ENCODE measurements around the gene COCH. TPM values are rescaled to one million over a fixed set of nuclear protein-coding genes. Genes with fewer than 3 reads are reported as not detected.

Gene COCH
- total and polyA plus RNA-seq, 10 of the 15 experiments (the other 5 are each of a cell fraction or from before 2014, with no cell fraction given), result 1.8 to 8.3 (median 5.1) TPM

DNA sequence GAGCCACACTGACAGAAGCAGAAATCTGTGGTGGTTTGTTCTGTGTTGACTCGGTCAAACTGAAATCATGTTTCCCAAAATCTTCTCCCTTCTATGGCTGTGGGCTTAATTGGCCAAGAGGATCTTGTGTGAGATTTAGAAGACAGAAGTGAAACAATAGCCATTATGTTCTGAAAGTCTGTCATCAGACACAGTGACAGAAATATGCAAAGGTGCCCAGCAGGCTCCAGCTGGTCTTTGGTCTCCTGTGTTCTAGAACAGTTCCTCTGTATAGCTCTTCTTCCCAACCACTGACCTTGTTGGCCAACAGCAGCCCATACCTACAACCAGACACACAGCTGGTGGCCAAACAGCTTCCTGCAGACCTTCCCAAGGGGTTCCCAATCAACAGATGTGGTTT lies 25.0 kb upstream of the COCH start (continued):
- TF ChIP-seq NR2F1 (conservative IDR thresholded peaks at IDR 0.05), result no peak
- no peak; the same call in 1 of the 2 replicates for TF ChIP-seq PAX5 (IDR thresholded peaks at IDR 0.05; ENCODE audit: borderline replicate concordance, low read depth, low read length)
- no peak for TF ChIP-seq FOXM1 (IDR thresholded peaks at IDR 0.05; ENCODE audit: low read depth, low read length)
- TF ChIP-seq, protein P1, sequence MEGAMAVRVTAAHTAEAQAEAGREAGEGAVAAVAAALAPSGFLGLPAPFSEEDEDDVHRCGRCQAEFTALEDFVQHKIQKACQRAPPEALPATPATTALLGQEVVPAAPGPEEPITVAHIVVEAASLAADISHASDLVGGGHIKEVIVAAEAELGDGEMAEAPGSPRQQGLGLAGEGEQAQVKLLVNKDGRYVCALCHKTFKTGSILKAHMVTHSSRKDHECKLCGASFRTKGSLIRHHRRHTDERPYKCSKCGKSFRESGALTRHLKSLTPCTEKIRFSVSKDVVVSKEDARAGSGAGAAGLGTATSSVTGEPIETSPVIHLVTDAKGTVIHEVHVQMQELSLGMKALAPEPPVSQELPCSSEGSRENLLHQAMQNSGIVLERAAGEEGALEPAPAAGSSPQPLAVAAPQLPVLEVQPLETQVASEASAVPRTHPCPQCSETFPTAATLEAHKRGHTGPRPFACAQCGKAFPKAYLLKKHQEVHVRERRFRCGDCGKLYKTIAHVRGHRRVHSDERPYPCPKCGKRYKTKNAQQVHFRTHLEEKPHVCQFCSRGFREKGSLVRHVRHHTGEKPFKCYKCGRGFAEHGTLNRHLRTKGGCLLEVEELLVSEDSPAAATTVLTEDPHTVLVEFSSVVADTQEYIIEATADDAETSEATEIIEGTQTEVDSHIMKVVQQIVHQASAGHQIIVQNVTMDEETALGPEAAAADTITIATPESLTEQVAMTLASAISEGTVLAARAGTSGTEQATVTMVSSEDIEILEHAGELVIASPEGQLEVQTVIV (IDR thresholded peaks at IDR 0.05; ENCODE audit: borderline replicate concordance, partially characterized antibody), result no peak
- peak; percentile 85 for TF ChIP-seq SPI1 (IDR thresholded peaks at IDR 0.05; ENCODE audit: borderline replicate concordance, insufficient read depth, low read depth, low read length)
- no peak for TF ChIP-seq RFX5 (IDR thresholded peaks at IDR 0.05; ENCODE audit: low read depth, low read length)
- TF ChIP-seq CBX5 (IDR thresholded peaks at IDR 0.05; ENCODE audit: low read depth), result no peak
- TF ChIP-seq, protein P2, sequence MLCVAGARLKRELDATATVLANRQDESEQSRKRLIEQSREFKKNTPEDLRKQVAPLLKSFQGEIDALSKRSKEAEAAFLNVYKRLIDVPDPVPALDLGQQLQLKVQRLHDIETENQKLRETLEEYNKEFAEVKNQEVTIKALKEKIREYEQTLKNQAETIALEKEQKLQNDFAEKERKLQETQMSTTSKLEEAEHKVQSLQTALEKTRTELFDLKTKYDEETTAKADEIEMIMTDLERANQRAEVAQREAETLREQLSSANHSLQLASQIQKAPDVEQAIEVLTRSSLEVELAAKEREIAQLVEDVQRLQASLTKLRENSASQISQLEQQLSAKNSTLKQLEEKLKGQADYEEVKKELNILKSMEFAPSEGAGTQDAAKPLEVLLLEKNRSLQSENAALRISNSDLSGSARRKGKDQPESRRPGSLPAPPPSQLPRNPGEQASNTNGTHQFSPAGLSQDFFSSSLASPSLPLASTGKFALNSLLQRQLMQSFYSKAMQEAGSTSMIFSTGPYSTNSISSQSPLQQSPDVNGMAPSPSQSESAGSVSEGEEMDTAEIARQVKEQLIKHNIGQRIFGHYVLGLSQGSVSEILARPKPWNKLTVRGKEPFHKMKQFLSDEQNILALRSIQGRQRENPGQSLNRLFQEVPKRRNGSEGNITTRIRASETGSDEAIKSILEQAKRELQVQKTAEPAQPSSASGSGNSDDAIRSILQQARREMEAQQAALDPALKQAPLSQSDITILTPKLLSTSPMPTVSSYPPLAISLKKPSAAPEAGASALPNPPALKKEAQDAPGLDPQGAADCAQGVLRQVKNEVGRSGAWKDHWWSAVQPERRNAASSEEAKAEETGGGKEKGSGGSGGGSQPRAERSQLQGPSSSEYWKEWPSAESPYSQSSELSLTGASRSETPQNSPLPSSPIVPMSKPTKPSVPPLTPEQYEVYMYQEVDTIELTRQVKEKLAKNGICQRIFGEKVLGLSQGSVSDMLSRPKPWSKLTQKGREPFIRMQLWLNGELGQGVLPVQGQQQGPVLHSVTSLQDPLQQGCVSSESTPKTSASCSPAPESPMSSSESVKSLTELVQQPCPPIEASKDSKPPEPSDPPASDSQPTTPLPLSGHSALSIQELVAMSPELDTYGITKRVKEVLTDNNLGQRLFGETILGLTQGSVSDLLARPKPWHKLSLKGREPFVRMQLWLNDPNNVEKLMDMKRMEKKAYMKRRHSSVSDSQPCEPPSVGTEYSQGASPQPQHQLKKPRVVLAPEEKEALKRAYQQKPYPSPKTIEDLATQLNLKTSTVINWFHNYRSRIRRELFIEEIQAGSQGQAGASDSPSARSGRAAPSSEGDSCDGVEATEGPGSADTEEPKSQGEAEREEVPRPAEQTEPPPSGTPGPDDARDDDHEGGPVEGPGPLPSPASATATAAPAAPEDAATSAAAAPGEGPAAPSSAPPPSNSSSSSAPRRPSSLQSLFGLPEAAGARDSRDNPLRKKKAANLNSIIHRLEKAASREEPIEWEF (IDR thresholded peaks at IDR 0.05; ENCODE audit: insufficient replicate concordance, low read depth, low read length), result no peak
- TF ChIP-seq, protein P3, sequence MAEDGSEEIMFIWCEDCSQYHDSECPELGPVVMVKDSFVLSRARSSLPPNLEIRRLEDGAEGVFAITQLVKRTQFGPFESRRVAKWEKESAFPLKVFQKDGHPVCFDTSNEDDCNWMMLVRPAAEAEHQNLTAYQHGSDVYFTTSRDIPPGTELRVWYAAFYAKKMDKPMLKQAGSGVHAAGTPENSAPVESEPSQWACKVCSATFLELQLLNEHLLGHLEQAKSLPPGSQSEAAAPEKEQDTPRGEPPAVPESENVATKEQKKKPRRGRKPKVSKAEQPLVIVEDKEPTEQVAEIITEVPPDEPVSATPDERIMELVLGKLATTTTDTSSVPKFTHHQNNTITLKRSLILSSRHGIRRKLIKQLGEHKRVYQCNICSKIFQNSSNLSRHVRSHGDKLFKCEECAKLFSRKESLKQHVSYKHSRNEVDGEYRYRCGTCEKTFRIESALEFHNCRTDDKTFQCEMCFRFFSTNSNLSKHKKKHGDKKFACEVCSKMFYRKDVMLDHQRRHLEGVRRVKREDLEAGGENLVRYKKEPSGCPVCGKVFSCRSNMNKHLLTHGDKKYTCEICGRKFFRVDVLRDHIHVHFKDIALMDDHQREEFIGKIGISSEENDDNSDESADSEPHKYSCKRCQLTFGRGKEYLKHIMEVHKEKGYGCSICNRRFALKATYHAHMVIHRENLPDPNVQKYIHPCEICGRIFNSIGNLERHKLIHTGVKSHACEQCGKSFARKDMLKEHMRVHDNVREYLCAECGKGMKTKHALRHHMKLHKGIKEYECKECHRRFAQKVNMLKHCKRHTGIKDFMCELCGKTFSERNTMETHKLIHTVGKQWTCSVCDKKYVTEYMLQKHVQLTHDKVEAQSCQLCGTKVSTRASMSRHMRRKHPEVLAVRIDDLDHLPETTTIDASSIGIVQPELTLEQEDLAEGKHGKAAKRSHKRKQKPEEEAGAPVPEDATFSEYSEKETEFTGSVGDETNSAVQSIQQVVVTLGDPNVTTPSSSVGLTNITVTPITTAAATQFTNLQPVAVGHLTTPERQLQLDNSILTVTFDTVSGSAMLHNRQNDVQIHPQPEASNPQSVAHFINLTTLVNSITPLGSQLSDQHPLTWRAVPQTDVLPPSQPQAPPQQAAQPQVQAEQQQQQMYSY (CRISPR knock-in tag; IDR thresholded peaks at IDR 0.05), result no peak
- no peak for TF ChIP-seq ESRRA (IDR thresholded peaks at IDR 0.05; ENCODE audit: low read length)
- no peak for TF ChIP-seq CBFB (IDR thresholded peaks at IDR 0.05; ENCODE audit: low read depth)
- TF ChIP-seq CHD4 (IDR thresholded peaks at IDR 0.05), result no peak
- peak; percentile 38; the same call in 1 of the 2 replicates for TF ChIP-seq POLR2AphosphoS5 (IDR thresholded peaks at IDR 0.05; ENCODE audit: low read length)
- TF ChIP-seq GABPA (IDR thresholded peaks at IDR 0.05; ENCODE audit: low read depth), result no peak
- TF ChIP-seq, protein P4, sequence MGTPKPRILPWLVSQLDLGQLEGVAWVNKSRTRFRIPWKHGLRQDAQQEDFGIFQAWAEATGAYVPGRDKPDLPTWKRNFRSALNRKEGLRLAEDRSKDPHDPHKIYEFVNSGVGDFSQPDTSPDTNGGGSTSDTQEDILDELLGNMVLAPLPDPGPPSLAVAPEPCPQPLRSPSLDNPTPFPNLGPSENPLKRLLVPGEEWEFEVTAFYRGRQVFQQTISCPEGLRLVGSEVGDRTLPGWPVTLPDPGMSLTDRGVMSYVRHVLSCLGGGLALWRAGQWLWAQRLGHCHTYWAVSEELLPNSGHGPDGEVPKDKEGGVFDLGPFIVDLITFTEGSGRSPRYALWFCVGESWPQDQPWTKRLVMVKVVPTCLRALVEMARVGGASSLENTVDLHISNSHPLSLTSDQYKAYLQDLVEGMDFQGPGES (IDR thresholded peaks at IDR 0.05), result no peak
- no peak for TF ChIP-seq EGR1 (IDR thresholded peaks at IDR 0.05; ENCODE audit: borderline replicate concordance in 1 of 2, low read depth in 2 of 2, low read length in 2 of 2)
- TF ChIP-seq, protein P5, sequence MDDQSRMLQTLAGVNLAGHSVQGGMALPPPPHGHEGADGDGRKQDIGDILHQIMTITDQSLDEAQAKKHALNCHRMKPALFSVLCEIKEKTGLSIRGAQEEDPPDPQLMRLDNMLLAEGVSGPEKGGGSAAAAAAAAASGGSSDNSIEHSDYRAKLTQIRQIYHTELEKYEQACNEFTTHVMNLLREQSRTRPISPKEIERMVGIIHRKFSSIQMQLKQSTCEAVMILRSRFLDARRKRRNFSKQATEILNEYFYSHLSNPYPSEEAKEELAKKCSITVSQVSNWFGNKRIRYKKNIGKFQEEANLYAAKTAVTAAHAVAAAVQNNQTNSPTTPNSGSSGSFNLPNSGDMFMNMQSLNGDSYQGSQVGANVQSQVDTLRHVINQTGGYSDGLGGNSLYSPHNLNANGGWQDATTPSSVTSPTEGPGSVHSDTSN (IDR thresholded peaks at IDR 0.05; ENCODE audit: insufficient replicate concordance, low read depth, low read length), result peak; percentile 39

Data from GM12878 (cell line).